Measurements from ENCODE around the gene ORAI1.

Gene ORAI1

GRCh38 chr12:121649819-121650353 is 23.6 kb downstream of the ORAI1 start:
- Histone ChIP-seq H3K4ac (ENCODE audit: low read length) (no peak overlapping the region), H3K23ac (ENCODE audit: low read depth, low read length, poor library complexity) (no peak overlapping the region), H3K79me1 (ENCODE audit: low read depth, low read length) (no peaks in the 10 kb centered on the region), H3K4me3 (ENCODE audit: low read length in 2 of 2) (no peak overlapping the region), H3K4me2 (ENCODE audit: insufficient read depth, low read length, poor library complexity, severe bottlenecking) (no peak overlapping the region), H3K18ac (ENCODE audit: low read length) (no peak overlapping the region), H3K9ac (ENCODE audit: low read depth, low read length, poor library complexity) (no peak overlapping the region), H2BK5ac (ENCODE audit: low read length) (no peak overlapping the region), H3K14ac (ENCODE audit: low read length) (no peak overlapping the region), H4K91ac (ENCODE audit: low read depth, low read length, poor library complexity) (no peak overlapping the region), H2BK120ac (ENCODE audit: low read depth, low read length) (no peak overlapping the region), H3K36me3 (replicated peaks in 1 of 2; ENCODE audit: control insufficient read depth in 2 of 2, insufficient read depth in 2 of 2, low read length in 2 of 2) (no peaks in the 10 kb centered on the region), H3K4me1 (ENCODE audit: control insufficient read depth in 2 of 2, insufficient read depth in 1 of 2, low read depth in 1 of 2, low read length in 2 of 2) (no peaks in the 10 kb centered on the region), H2BK15ac (ENCODE audit: low read length) (no peak overlapping the region), H3K27ac (replicated peaks; ENCODE audit: low read length) (no peak overlapping the region), H3K27me3 (ENCODE audit: control insufficient read depth in 3 of 3, insufficient read depth in 3 of 3, low read depth in 1 of 3, low read length in 3 of 3) (no peaks in the 10 kb centered on the region), H2AK5ac (ENCODE audit: low read depth, low read length) (no peak overlapping the region), H2BK12ac (ENCODE audit: low read length) (no peak overlapping the region), H2AFZ (ENCODE audit: low read length) (no peak overlapping the region), H3K9me3 (replicated peaks in 1 of 2; ENCODE audit: control insufficient read depth in 2 of 2, insufficient read depth in 1 of 2, low read depth in 1 of 2, low read length in 2 of 2) (no peaks in the 10 kb centered on the region), H4K8ac (ENCODE audit: low read depth, low read length) (no peak overlapping the region)
- DNase-seq (ENCODE audit: low spot score), result no peak
- no CpG with 5 or more reads among the region's 8 CpGs for WGBS, 2 donors (ENCODE audit: extremely low coverage in 2 of 2, insufficient read length in 2 of 2, insufficient replicate concordance in 1 of 2)

DNA sequence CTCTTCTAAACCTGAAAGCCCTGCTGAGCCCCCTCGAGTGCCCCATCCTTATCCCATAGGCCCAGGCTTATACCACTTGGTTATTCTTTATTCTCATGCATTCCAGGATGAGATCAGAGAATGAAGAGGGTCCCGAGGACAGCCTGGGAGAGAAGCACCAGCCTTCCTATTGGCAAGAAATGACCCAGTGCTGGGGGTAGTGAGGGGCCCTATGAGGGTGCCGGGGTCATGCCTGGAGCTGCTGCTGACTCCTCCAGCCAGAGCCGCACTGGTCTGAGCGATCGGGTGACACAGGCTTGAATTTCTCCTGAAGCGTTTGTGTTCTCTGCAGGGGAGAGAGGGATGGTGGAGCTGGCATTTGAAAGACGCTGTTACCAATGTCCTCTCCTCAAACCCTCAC is 25.0 kb downstream of the ORAI1 start:
- no peak overlapping the region for H3K27ac ChIP-seq (replicated peaks; ENCODE audit: low read length)
- H2AK5ac ChIP-seq (ENCODE audit: low read depth, low read length), result no peak overlapping the region
- no peak for DNase-seq (ENCODE audit: low spot score)
- no peak overlapping the region for H2BK15ac ChIP-seq (ENCODE audit: low read length)
- WGBS, 2 donors (ENCODE audit: extremely low coverage in 2 of 2, insufficient read length in 2 of 2, insufficient replicate concordance in 1 of 2), result no CpG with 5 or more reads among the region's 8 CpGs
- H3K4me2 ChIP-seq (ENCODE audit: insufficient read depth, low read length, poor library complexity, severe bottlenecking), result no peak overlapping the region
- no peak overlapping the region for H3K9ac ChIP-seq (ENCODE audit: low read depth, low read length, poor library complexity)
- H3K14ac ChIP-seq (ENCODE audit: low read length), result no peak overlapping the region
- H3K23ac ChIP-seq (ENCODE audit: low read depth, low read length, poor library complexity), result no peak overlapping the region
- no peak overlapping the region for H2BK12ac ChIP-seq (ENCODE audit: low read length)
- H4K91ac ChIP-seq (ENCODE audit: low read depth, low read length, poor library complexity), result no peak overlapping the region
- no peak overlapping the region for H2BK5ac ChIP-seq (ENCODE audit: low read length)
- H2BK120ac ChIP-seq (ENCODE audit: low read depth, low read length), result no peak overlapping the region
- no peaks in the 10 kb centered on the region for H3K79me1 ChIP-seq (ENCODE audit: low read depth, low read length)
- H2AFZ ChIP-seq (ENCODE audit: low read length), result no peak overlapping the region
- no peaks in the 10 kb centered on the region for H3K9me3 ChIP-seq (replicated peaks in 1 of 2; ENCODE audit: control insufficient read depth in 2 of 2, insufficient read depth in 1 of 2, low read depth in 1 of 2, low read length in 2 of 2)
- H3K4ac ChIP-seq (ENCODE audit: low read length), result no peak overlapping the region
- no peak overlapping the region for H3K18ac ChIP-seq (ENCODE audit: low read length)
- H3K4me1 ChIP-seq (ENCODE audit: control insufficient read depth in 2 of 2, insufficient read depth in 1 of 2, low read depth in 1 of 2, low read length in 2 of 2), result no peaks in the 10 kb centered on the region
- H4K8ac ChIP-seq (ENCODE audit: low read depth, low read length), result no peak overlapping the region
- no peaks in the 10 kb centered on the region for H3K36me3 ChIP-seq (replicated peaks in 1 of 2; ENCODE audit: control insufficient read depth in 2 of 2, insufficient read depth in 2 of 2, low read length in 2 of 2)
- H3K4me3 ChIP-seq (ENCODE audit: low read length in 2 of 2), result no peak overlapping the region
- H3K27me3 ChIP-seq (ENCODE audit: control insufficient read depth in 3 of 3, insufficient read depth in 3 of 3, low read depth in 1 of 3, low read length in 3 of 3), result no peaks in the 10 kb centered on the region

DNA sequence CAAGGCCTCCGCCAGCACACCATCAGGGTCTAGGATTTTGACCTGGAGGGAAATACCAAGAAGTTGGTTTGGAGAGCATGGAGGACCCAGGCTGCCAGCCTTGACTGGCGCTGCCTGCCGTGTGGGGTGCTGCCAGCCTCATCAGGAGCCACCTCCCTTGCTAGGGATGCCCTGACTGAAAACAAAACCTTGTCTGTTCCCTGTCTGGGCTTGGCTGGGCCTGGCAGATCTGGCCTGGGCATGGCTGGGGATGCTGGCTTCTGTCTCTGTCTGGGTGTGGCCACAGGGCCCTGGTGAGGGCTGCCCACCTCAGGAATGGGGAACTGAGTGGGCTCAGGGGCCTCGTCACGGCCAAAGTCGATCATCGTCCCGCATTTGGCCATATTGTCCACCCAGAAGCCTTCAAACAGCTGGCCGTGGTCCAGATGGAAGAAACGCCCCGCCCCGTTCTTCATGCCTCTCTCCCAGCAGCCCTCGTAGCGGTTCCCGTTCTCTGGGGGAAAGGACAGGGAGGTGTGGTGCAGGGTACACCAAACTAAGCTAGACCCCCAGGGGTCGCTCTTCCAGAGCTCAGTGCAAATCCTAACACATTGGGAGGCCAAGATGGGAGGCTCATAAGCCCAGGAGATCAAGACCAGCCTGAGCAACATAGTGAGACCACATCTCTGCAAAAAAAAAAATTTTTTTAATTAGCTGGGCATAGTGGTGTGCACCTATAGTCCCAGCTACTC is 26.6 kb downstream of the ORAI1 start:
- Histone ChIP-seq H3K27ac (replicated peaks; ENCODE audit: low read length) (no peak overlapping the region), H3K14ac (ENCODE audit: low read length) (no peak overlapping the region), H2BK12ac (ENCODE audit: low read length) (peak overlapping the region; percentile 18), H3K36me3 (replicated peaks in 1 of 2; ENCODE audit: control insufficient read depth in 2 of 2, insufficient read depth in 2 of 2, low read length in 2 of 2) (no peaks in the 10 kb centered on the region), H3K23ac (ENCODE audit: low read depth, low read length, poor library complexity) (no peak overlapping the region), H2BK5ac (ENCODE audit: low read length) (no peak overlapping the region), H4K91ac (ENCODE audit: low read depth, low read length, poor library complexity) (no peak overlapping the region), H3K4ac (ENCODE audit: low read length) (peak overlapping the region; percentile 43), H4K8ac (ENCODE audit: low read depth, low read length) (no peak overlapping the region), H2BK120ac (ENCODE audit: low read depth, low read length) (no peak overlapping the region), H3K4me1 (ENCODE audit: control insufficient read depth in 2 of 2, insufficient read depth in 1 of 2, low read depth in 1 of 2, low read length in 2 of 2) (no peaks in the 10 kb centered on the region), H3K4me3 (ENCODE audit: low read length in 2 of 2) (no peak overlapping the region), H3K79me1 (ENCODE audit: low read depth, low read length) (no peaks in the 10 kb centered on the region), H2AFZ (ENCODE audit: low read length) (no peak overlapping the region), H2BK15ac (ENCODE audit: low read length) (peak overlapping the region; percentile 63), H3K4me2 (ENCODE audit: insufficient read depth, low read length, poor library complexity, severe bottlenecking) (no peak overlapping the region), H3K9me3 (replicated peaks in 1 of 2; ENCODE audit: control insufficient read depth in 2 of 2, insufficient read depth in 1 of 2, low read depth in 1 of 2, low read length in 2 of 2) (no peaks in the 10 kb centered on the region), H2AK5ac (ENCODE audit: low read depth, low read length) (peak overlapping the region; percentile 96), H3K9ac (ENCODE audit: low read depth, low read length, poor library complexity) (peak overlapping the region; percentile 40), H3K27me3 (ENCODE audit: control insufficient read depth in 3 of 3, insufficient read depth in 3 of 3, low read depth in 1 of 3, low read length in 3 of 3) (no peaks in the 10 kb centered on the region), H3K18ac (ENCODE audit: low read length) (peak overlapping the region; percentile 77)
- DNase-seq (ENCODE audit: low spot score), result no peak
- WGBS, 2 donors (ENCODE audit: extremely low coverage in 2 of 2, insufficient read length in 2 of 2, insufficient replicate concordance in 1 of 2), result no CpG with 5 or more reads among the region's 16 CpGs

DNA sequence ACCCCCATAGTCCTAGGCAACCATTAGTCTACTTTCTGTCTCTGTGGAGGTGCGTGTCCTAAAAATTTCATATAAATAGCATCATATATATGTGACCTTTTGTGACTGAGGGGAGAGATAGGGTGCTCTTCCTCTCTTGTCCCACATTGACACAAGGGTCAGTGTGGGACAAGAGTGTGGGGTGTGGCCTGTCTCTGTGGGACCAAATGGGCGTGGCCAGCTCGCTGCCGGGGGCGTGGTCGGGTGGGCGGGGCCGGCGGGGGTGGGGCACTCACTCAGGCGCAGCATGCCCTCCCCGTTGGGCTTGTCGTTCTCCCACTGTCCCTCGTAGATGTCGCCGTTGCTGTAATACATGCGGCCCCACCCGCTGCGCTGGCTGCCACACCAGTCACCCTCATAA is 27.7 kb downstream of the ORAI1 start:
- Histone ChIP-seq H3K27me3 (ENCODE audit: control insufficient read depth in 3 of 3, insufficient read depth in 3 of 3, low read depth in 1 of 3, low read length in 3 of 3) (no peaks in the 10 kb centered on the region), H2BK15ac (ENCODE audit: low read length) (no peak overlapping the region), H2BK120ac (ENCODE audit: low read depth, low read length) (no peak overlapping the region), H3K36me3 (replicated peaks in 1 of 2; ENCODE audit: control insufficient read depth in 2 of 2, insufficient read depth in 2 of 2, low read length in 2 of 2) (no peaks in the 10 kb centered on the region), H3K4me1 (ENCODE audit: control insufficient read depth in 2 of 2, insufficient read depth in 1 of 2, low read depth in 1 of 2, low read length in 2 of 2) (peaks cover 6% of the 10 kb centered on the region in 2 donors), H3K4me3 (ENCODE audit: low read length in 2 of 2) (no peak overlapping the region), H2BK5ac (ENCODE audit: low read length) (no peak overlapping the region), H3K27ac (replicated peaks; ENCODE audit: low read length) (no peak overlapping the region), H3K4me2 (ENCODE audit: insufficient read depth, low read length, poor library complexity, severe bottlenecking) (no peak overlapping the region), H2AK5ac (ENCODE audit: low read depth, low read length) (no peak overlapping the region), H3K79me1 (ENCODE audit: low read depth, low read length) (no peaks in the 10 kb centered on the region), H3K4ac (ENCODE audit: low read length) (no peak overlapping the region), H2AFZ (ENCODE audit: low read length) (no peak overlapping the region), H3K18ac (ENCODE audit: low read length) (peak overlapping the region; percentile 46), H4K8ac (ENCODE audit: low read depth, low read length) (no peak overlapping the region), H2BK12ac (ENCODE audit: low read length) (no peak overlapping the region), H3K9ac (ENCODE audit: low read depth, low read length, poor library complexity) (peak overlapping the region; percentile 21), H3K9me3 (replicated peaks in 1 of 2; ENCODE audit: control insufficient read depth in 2 of 2, insufficient read depth in 1 of 2, low read depth in 1 of 2, low read length in 2 of 2) (no peaks in the 10 kb centered on the region), H4K91ac (ENCODE audit: low read depth, low read length, poor library complexity) (no peak overlapping the region), H3K14ac (ENCODE audit: low read length) (no peak overlapping the region), H3K23ac (ENCODE audit: low read depth, low read length, poor library complexity) (no peak overlapping the region)
- no peak for DNase-seq (ENCODE audit: low spot score)
- WGBS, 2 donors (ENCODE audit: extremely low coverage in 2 of 2, insufficient read length in 2 of 2, insufficient replicate concordance in 1 of 2), result no CpG with 5 or more reads among the region's 18 CpGs

Data from neuronal stem cell (in vitro differentiated cells).